Bronchial epithelial cell (primary cell): ENCODE measurements around the gene EYS. TPM values are rescaled to one million over a fixed set of nuclear protein-coding genes. Genes with fewer than 3 reads are reported as not detected.

ENCODE experiments used
- DNase-seq: peaks from one replicate; pipeline ENCODE4 v3.0.0-alpha.2; 2010; ENCODE audit warnings: low read depth
- FAIRE-seq: peaks from 2 replicates; lab custom pipeline; 2011; peaks lifted over from hg19 to GRCh38; lab: Jason Lieb, UNC
- H3K27me3 ChIP-seq: 2 replicates; pipeline ENCODE4 v1.5.1; 2011; ENCODE audit warnings: low read length; ENCODE audit not compliant: control insufficient read depth, insufficient read depth
- H3K36me3 ChIP-seq: 2 replicates; pipeline ENCODE4 v1.5.1; 2011; ENCODE audit warnings: low read length; ENCODE audit not compliant: control insufficient read depth, insufficient read depth
- H3K4me3 ChIP-seq: 2 replicates; pipeline ENCODE4 v1.5.1; 2011; ENCODE audit warnings: mild to moderate bottlenecking, low read depth, low read length, control low read depth
- total RNA-seq: library from RNA; depleted of rRNA; stranded (reverse); fragments of >200 nt; gene quantifications from 2 replicates; pipeline ENCODE4 v1.2.1, GENCODE V29; 2014
- TF ChIP-seq, protein P1 (sequence below): IDR thresholded peaks from 2 replicates; pipeline ENCODE4 v1.5.1; 2011; ENCODE audit warnings: mild to moderate bottlenecking, moderate library complexity, low read length, control low read depth, inconsistent platforms; ENCODE audit not compliant: insufficient read depth, severe bottlenecking

EYS gene
- total RNA-seq, 1 donor from 2014 or later, result 0.53 TPM

DNA sequence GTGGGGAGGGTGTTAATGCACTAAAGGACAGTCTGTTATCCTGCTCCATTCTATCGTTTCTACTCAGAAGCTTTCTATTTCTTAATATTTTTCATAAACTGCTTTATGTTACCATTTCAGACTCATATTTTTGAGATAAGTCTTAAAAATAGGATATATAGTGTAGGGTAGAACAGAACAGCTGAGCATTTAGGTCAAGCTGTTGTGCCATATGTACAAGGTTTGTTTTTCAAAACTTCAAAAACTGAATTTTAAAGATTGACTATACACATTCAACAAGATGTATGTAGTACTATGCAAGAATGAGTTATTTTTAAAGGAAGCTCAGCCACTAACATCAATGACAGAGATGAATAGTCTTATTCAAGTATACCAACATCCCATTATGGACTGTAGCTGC, 1634.3 kb downstream of the EYS start:
- FAIRE-seq, result no peak
- DNase-seq, result no peak
- TF ChIP-seq, protein P1, sequence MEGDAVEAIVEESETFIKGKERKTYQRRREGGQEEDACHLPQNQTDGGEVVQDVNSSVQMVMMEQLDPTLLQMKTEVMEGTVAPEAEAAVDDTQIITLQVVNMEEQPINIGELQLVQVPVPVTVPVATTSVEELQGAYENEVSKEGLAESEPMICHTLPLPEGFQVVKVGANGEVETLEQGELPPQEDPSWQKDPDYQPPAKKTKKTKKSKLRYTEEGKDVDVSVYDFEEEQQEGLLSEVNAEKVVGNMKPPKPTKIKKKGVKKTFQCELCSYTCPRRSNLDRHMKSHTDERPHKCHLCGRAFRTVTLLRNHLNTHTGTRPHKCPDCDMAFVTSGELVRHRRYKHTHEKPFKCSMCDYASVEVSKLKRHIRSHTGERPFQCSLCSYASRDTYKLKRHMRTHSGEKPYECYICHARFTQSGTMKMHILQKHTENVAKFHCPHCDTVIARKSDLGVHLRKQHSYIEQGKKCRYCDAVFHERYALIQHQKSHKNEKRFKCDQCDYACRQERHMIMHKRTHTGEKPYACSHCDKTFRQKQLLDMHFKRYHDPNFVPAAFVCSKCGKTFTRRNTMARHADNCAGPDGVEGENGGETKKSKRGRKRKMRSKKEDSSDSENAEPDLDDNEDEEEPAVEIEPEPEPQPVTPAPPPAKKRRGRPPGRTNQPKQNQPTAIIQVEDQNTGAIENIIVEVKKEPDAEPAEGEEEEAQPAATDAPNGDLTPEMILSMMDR, result no peak
- Histone ChIP-seq H3K36me3 (no peaks in the 10 kb centered on the region), H3K27me3 (no peaks in the 10 kb centered on the region), H3K4me3 (no peak overlapping the region)

DNA sequence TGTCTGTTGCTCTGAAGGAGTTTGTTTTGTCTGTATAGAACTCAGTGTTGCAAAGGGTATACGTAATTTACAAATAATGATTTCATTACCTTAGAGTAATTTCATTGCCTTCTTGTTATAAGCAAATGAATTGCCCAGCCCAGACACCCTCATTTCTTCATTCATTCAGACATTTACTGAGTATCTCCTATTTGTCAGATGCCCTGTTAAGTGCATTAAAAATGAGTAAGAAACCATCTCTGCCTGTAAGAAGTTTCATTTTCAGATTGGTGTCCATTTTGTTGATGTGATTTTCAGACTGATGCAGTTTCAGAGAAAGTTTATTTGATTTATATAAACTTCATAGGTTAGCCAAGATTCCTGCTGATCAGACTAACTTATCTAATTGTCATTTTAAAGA, 1642.1 kb downstream of the EYS start:
- FAIRE-seq, result no peak
- Histone ChIP-seq H3K27me3 (no peaks in the 10 kb centered on the region), H3K4me3 (no peak overlapping the region), H3K36me3 (no peaks in the 10 kb centered on the region)
- TF ChIP-seq, protein P1, result no peak
- no peak for DNase-seq

DNA sequence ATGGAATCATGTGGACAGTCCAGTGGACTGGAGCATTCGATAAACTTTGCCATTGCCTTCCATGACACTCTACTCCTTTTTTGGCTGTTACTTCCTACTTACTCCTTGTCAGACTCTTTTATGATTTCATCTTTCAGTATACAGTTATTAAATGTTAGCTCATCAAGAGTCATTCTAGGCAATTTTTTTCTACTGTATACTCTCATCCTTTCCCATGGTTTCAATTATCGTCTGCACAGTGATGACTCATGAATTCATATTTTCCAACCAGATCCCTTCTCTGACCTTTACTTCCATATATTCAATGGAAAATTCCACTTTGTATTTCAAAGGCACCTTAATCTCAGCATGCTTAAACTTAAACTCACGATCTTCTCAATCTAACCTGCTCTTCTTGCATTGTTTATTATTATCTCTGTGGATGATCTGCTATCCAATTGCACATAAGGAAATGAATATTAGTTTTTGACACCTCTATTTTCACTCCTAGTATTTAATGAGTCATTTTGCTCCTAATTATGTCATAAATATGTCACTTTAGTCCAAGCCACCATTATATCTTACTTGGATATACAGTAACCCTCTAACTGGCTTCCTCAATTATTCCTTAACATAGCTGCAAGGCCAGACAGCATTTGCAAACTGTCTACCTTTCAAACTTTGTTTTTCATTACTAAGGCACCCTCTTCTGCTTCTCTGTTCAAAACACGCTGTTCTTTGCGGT, 1643.9 kb downstream of the EYS start:
- peak; percentile 74 for DNase-seq
- Histone ChIP-seq H3K36me3 (no peaks in the 10 kb centered on the region), H3K27me3 (no peaks in the 10 kb centered on the region), H3K4me3 (no peak overlapping the region)
- TF ChIP-seq, protein P1, result no peak
- FAIRE-seq, result no peak

DNA sequence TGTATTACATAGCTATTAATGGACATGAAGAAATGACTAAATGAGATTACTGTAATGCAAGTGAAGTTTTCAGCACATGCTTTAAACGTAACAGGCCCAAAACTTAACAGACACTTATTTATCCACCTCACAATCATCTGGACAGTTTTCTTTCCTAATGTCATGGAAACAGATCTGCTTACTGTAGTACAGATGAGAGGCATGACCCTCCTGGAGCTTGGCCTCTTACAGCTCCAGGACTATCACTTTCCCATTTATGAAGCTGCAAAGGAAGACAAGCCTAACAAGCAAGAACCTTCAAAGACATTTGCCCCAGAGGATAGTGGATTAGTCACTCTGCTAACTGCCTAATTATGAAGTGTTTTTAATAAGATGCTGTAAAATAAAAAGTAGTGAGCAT, 1652.2 kb downstream of the EYS start:
- TF ChIP-seq, protein P1, result no peak
- no peaks in the 10 kb centered on the region for H3K36me3 ChIP-seq
- H3K4me3 ChIP-seq, result no peak overlapping the region
- FAIRE-seq, result no peak
- DNase-seq, result no peak
- H3K27me3 ChIP-seq, result no peaks in the 10 kb centered on the region

DNA sequence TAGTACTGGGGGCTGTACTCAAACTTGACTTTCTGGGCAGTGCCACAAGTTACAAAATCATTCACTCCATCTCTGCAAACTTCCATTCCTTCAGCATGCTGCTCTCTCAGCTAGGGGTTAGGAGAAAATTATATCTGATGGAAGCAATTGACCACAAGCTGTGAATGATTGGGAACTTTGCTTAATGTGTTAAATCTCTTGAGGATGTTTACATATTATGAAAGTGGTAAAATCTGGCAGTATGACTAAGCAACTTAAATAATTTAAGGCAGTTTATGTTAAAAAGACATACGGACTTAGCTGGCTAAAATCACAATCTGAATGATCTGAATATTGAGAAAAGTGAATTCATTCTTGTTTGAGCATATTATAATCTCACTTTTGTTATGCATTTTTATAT, 1656.4 kb downstream of the EYS start:
- DNase-seq (no peak), FAIRE-seq (no peak)
- Histone ChIP-seq H3K27me3 (no peaks in the 10 kb centered on the region), H3K36me3 (no peaks in the 10 kb centered on the region), H3K4me3 (no peak overlapping the region)
- TF ChIP-seq, protein P1, result no peak

DNA sequence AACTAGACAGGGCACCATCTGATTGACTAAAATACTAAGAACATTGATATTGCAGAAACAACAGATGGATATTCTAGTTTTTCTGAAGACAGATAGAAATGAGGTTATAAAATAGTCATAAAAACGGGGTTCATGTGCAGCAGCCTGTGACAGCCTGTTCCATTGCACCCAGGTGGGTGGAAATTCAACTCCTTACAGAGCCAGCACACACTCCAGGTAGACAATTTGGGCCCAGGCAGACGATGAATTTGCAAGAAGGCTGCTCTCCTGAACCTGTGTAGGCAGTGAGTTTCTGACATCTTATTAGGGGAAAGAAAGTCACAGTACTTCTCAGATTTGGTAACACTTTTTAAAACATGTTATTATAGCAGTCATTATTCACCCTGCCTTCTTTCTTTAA, 1657.3 kb downstream of the EYS start:
- TF ChIP-seq, protein P1, result no peak
- FAIRE-seq, result no peak
- no peak overlapping the region for H3K4me3 ChIP-seq
- H3K27me3 ChIP-seq, result no peaks in the 10 kb centered on the region
- H3K36me3 ChIP-seq, result no peaks in the 10 kb centered on the region
- no peak for DNase-seq
